C4-2B (cell line): ENCODE data around the gene RIN3.

Experiments used
- ZFX ChIP-seq: fragments of 450-650 bp; IDR thresholded peaks from 2 replicates; pipeline ENCODE4 v1.6.1; 2017
- TF ChIP-seq, protein P1 (sequence below): fragments of 450-650 bp; conservative IDR thresholded peaks from 2 replicates; pipeline ENCODE4 v1.5.1; 2017; ENCODE audit warnings: mild to moderate bottlenecking

GRCh38 chr14:92489394-92490238, 24.0 kb upstream of the RIN3 start:
- TF ChIP-seq, protein P1, sequence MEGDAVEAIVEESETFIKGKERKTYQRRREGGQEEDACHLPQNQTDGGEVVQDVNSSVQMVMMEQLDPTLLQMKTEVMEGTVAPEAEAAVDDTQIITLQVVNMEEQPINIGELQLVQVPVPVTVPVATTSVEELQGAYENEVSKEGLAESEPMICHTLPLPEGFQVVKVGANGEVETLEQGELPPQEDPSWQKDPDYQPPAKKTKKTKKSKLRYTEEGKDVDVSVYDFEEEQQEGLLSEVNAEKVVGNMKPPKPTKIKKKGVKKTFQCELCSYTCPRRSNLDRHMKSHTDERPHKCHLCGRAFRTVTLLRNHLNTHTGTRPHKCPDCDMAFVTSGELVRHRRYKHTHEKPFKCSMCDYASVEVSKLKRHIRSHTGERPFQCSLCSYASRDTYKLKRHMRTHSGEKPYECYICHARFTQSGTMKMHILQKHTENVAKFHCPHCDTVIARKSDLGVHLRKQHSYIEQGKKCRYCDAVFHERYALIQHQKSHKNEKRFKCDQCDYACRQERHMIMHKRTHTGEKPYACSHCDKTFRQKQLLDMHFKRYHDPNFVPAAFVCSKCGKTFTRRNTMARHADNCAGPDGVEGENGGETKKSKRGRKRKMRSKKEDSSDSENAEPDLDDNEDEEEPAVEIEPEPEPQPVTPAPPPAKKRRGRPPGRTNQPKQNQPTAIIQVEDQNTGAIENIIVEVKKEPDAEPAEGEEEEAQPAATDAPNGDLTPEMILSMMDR: no peak
- no peak for TF ChIP-seq ZFX
